K562 (cell line): ENCODE results near the gene NOTCH1. TPM values are rescaled to one million over a fixed set of nuclear protein-coding genes. Genes with fewer than 3 reads are reported as not detected.

Source experiments
- ATAC-seq: fragments of 200-7000 bp; cut with Tn5 transposase; 3 replicates; pipeline ENCODE4 v1.9.1; 2020; ENCODE audit warnings: moderate library complexity
- BruUV-seq: library from RNA; stranded (reverse); fragments of 400-500 nt; replicated peaks from 2 replicates; lab custom pipeline; 2021; lab: Mats Ljungman, UMichigan
- CTCF ChIA-PET: fragments of 300-600 bp; formaldehyde crosslinking; extraction: SDS; loops from one replicate; lab custom pipeline; 2021; ENCODE audit warnings: low intra/inter-chr PET ratio; lab: Yijun Ruan, JAX
- POLR2A ChIA-PET: fragments of 300-600, 350-650 bp; sonication (Branson Sonifier 250); formaldehyde crosslinking; extraction: SDS; loops from one replicate; lab custom pipeline; 2021; ENCODE audit warnings: antibody characterized with exemption, inconsistent platforms; lab: Yijun Ruan, JAX
- DNase-seq, 4 experiments: peaks; one replicate each; pipeline versions ENCODE4 v3.0.0 to v3.0.0-alpha.2; 2011 to 2018; ENCODE audit warnings: low spot score in 3 of 4, mixed read lengths in 3 of 4; ENCODE audit errors: extremely low read depth in 1 of 4
- FAIRE-seq: peaks from 2 replicates; lab custom pipeline; 2011; peaks lifted over from hg19 to GRCh38; lab: Jason Lieb, UNC
- H2AFZ ChIP-seq: 2 replicates; pipeline ENCODE4 v1.6.0; 2011; ENCODE audit warnings: low read depth, low read length, control low read depth, inconsistent platforms
- H3K27ac ChIP-seq: fragments of 200-600 bp; 3 replicates; pipeline ENCODE4 v1.8.0; 2011; ENCODE audit warnings: low read depth, mild to moderate bottlenecking, control low read depth, inconsistent platforms, low read length, moderate library complexity, mixed read lengths; ENCODE audit errors: extremely low read depth
- H3K27me3 ChIP-seq, 2 experiments: fragments of 300-600 bp in 1 of 2; 2 replicates in 1 of 2; 3 replicates in 1 of 2; pipeline versions ENCODE4 v1.6.0 to v1.8.0; 2011; ENCODE audit warnings: inconsistent platforms in 2 of 2, low read length in 2 of 2, mild to moderate bottlenecking in 1 of 2, mixed read lengths in 1 of 2, moderate library complexity in 1 of 2; ENCODE audit not compliant: control insufficient read depth in 2 of 2, insufficient read depth in 2 of 2
- H3K36me3 ChIP-seq: fragments of 300-600 bp; 3 replicates; pipeline ENCODE4 v1.8.0; 2011; ENCODE audit warnings: mild to moderate bottlenecking, low read length, inconsistent platforms; ENCODE audit not compliant: control insufficient read depth, insufficient read depth
- H3K4me1 ChIP-seq, 2 experiments: fragments of 200-600 bp in 1 of 2; replicated peaks in 1 of 2; 2 replicates in 1 of 2; 3 replicates in 1 of 2; pipeline versions ENCODE4 v1.5.1 to v1.8.0; 2011; ENCODE audit warnings: inconsistent platforms in 2 of 2, low read length in 2 of 2, mild to moderate bottlenecking in 1 of 2, mixed read lengths in 1 of 2, moderate library complexity in 1 of 2; ENCODE audit not compliant: control insufficient read depth in 2 of 2, insufficient read depth in 2 of 2
- H3K4me2 ChIP-seq: 2 replicates; pipeline ENCODE4 v1.6.1; 2011; ENCODE audit warnings: low read length, control low read depth, inconsistent platforms, mixed read lengths; ENCODE audit not compliant: insufficient read depth
- H3K4me3 ChIP-seq: fragments of 200-600 bp; sonication (generic), shearing (Covaris generic); 2 replicates; pipeline ENCODE4 v1.5.1; 2016; ENCODE audit warnings: control low read depth, inconsistent platforms
- H3K79me2 ChIP-seq: fragments of 200-600 bp; 3 replicates; pipeline ENCODE4 v1.8.0; 2011; ENCODE audit warnings: low read length, inconsistent platforms; ENCODE audit not compliant: control insufficient read depth, insufficient read depth
- H3K9ac ChIP-seq, 2 experiments: 2 replicates each; pipeline versions ENCODE4 v1.6.0 to v1.6.1; 2011; ENCODE audit warnings: low read depth in 2 of 2, low read length in 2 of 2, control low read depth in 1 of 2, inconsistent platforms in 1 of 2, mild to moderate bottlenecking in 1 of 2, mixed read lengths in 1 of 2; ENCODE audit not compliant: insufficient read depth in 1 of 2
- H3K9me1 ChIP-seq: one replicate; pipeline ENCODE4 v1.6.0; 2011; ENCODE audit warnings: inconsistent platforms, mild to moderate bottlenecking, low read length, moderate library complexity; ENCODE audit not compliant: control insufficient read depth, insufficient read depth
- H3K9me3 ChIP-seq: replicated peaks from 2 replicates; pipeline ENCODE4 v1.5.1; 2011; ENCODE audit warnings: low read depth, low read length, inconsistent platforms; ENCODE audit not compliant: control insufficient read depth, insufficient read depth
- H4K20me1 ChIP-seq: replicated peaks from 2 replicates; pipeline ENCODE4 v1.6.1; 2011; ENCODE audit warnings: low read length, inconsistent platforms, mixed read lengths; ENCODE audit not compliant: control insufficient read depth, insufficient read depth
- ATF3 ChIP-seq, 2 experiments: fragments of 450-650 bp in 1 of 2; sonication (generic) in 1 of 2; formaldehyde crosslinking in 1 of 2; IDR thresholded peaks in 1 of 2; conservative IDR thresholded peaks in 1 of 2; 2 replicates each; pipeline versions ENCODE4 v1.6.1 to v1.8.1; 2016 to 2023; ENCODE audit warnings: mild to moderate bottlenecking in 2 of 2, moderate library complexity in 2 of 2, inconsistent platforms in 1 of 2, missing genetic modification reagents in 1 of 2
- CBFA2T2 ChIP-seq: fragments of 450-650 bp; conservative IDR thresholded peaks from 2 replicates; pipeline ENCODE4 v1.6.1; 2017; ENCODE audit warnings: mild to moderate bottlenecking
- FOSL1 ChIP-seq: fragments of 200-800 bp; sonication (Bioruptor generic); conservative IDR thresholded peaks from 2 replicates; pipeline ENCODE4 v1.6.1; 2016; ENCODE audit warnings: missing genetic modification characterization, missing compliant biosample characterization
- HDAC2 ChIP-seq: fragments of 450-650 bp; IDR thresholded peaks from 2 replicates; pipeline ENCODE4 v1.6.1; 2016; ENCODE audit warnings: mild to moderate bottlenecking
- MAX ChIP-seq: sonication (generic); formaldehyde crosslinking; IDR thresholded peaks from 2 replicates; pipeline ENCODE4 v1.9.0; 2022; ENCODE audit warnings: mild to moderate bottlenecking, missing genetic modification reagents
- MTA2 ChIP-seq: fragments of 450-650 bp; IDR thresholded peaks from 2 replicates; pipeline ENCODE4 v1.6.1; 2016; ENCODE audit warnings: low read depth
- TFAP4 ChIP-seq: sonication (generic); formaldehyde crosslinking; IDR thresholded peaks from 2 replicates; pipeline ENCODE4 v1.8.0; 2022; ENCODE audit warnings: missing genetic modification reagents, mild to moderate bottlenecking, moderate library complexity, borderline replicate concordance
- WGBS: fragments of 100-300 bp; shearing (Covaris generic); methylation state at CpG from one replicate; pipeline ENCODE4 v1.1.6; 2016; ENCODE audit warnings: low coverage, mixed read lengths; ENCODE audit not compliant: insufficient coverage; ENCODE audit errors: missing lambda C conversion rate; 5-methylcytosine and 5-hydroxymethylcytosine counted together
- in situ Hi-C: fragments of 300-500 bp; cut with MboI; formaldehyde crosslinking; loops from 4 replicates; pipeline ENCODE4 v1.15.0; 2018; ENCODE audit warnings: inconsistent platforms, mixed read lengths
- intact Hi-C: fragments of 100-400 bp; cut with micrococcal nuclease; formaldehyde crosslinking; loops from 2 replicates; pipeline ENCODE4 v1.14.2; 2022
- polyA plus RNA-seq, 8 experiments: library from polyadenylated mRNA; depleted of rRNA in 4 of 8; stranded (reverse) in 5 of 8; unstranded in 3 of 8; fragments of >200 nt; fragmentation: Nextera tagmentation in 2 of 8; fragmentation: Illumina TruSeq in 1 of 8; extraction: Ambion mirVana in 2 of 8; extraction: Trizol in 1 of 8; gene quantifications; 2 replicates each; pipeline versions ENCODE4 v1.2.1 to v1.2.3, GENCODE V29; 2011 to 2014; ENCODE audit warnings: inconsistent platforms in 1 of 8, missing spikeins in 1 of 8
- total RNA-seq, 7 experiments: library from RNA; depleted of rRNA in 6 of 7; stranded (reverse); fragments of >200 nt in 6 of 7; fragmentation: Illumina TruSeq in 2 of 7; extraction: Trizol in 2 of 7; gene quantifications; 2 replicates each; pipeline versions ENCODE4 v1.2.1 to v1.2.3, GENCODE V29; 2011 to 2021; ENCODE audit warnings: low replicate concordance in 1 of 7

Gene NOTCH1
- total and polyA plus RNA-seq, 9 of the 15 experiments (the other 6 are each of a cell fraction or from before 2014, with no cell fraction given): 0.03 to 31.4 (median 2.3) TPM

- Histone ChIP-seq H3K79me2 (no peaks in the 10 kb centered on the region), H3K4me2 (no peak overlapping the region), H3K9me3 (no peaks in the 10 kb centered on the region), H3K4me3 (no peak overlapping the region), H3K27me3 (peaks cover 0 to 19% of the 10 kb centered on the region in 2 experiments; a peak in 3 of 5 replicates), H3K4me1 (peaks cover 14 to 85% of the 10 kb centered on the region in 2 experiments; a peak in 4 of 5 replicates), H2AFZ (peak overlapping the region; percentile 71), H3K36me3 (no peaks in the 10 kb centered on the region), H3K9me1 (no peaks in the 10 kb centered on the region), H3K27ac (no peak overlapping the region), H4K20me1 (0 out of 2 replicates have a peak, but pooled peaks cover 3% of the 10 kb centered on the region), H3K9ac (0 out of 4 replicates have a peak overlapping the region, but pooled peaks of 1 of the 2 experiments have one; percentile 10)
- intact Hi-C loops: no loop called here
- TF ChIP-seq MTA2 (no peak), HDAC2 (no peak), FOSL1 (tag) (peak; percentile 25; the same call in 1 of the 2 replicates), MAX (peak; percentile 1; the same call in 1 of the 2 replicates), ATF3 (IDR thresholded peaks at IDR 0.05) (0 out of 2 replicates have a peak, but pooled peaks have one; percentile 2), ATF3 (CRISPR knock-in tag; conservative IDR thresholded peaks at IDR 0.05) (no peak), CBFA2T2 (0 out of 2 replicates have a peak, but pooled peaks have one; percentile 1), TFAP4 (0 out of 2 replicates have a peak, but pooled peaks have one; percentile 26)
- ChIA-PET POLR2A (interaction anchor here (0.6 to 0.8 kb wide), 2 partner anchors 19 to 23 kb away, joined by 3 read pairs; no protein-coding TSS in a partner anchor), CTCF (no interaction called here)
- no peak for DNase-seq
- in situ Hi-C loops: no loop called here
- no peak for FAIRE-seq
- ATAC-seq: no peak
- no TSS peak for BruUV-seq
- 54% methylated on average over 21 of the region's 24 CpGs for WGBS
Observed at GRCh38 chr9:136568288-136569081, 22.6 kb upstream of the NOTCH1 start.
